Measurements from ENCODE around the gene ATP8B3. TPM values are rescaled to one million over a fixed set of nuclear protein-coding genes. Genes with fewer than 3 reads are reported as not detected.
A peak's percentile ranks its signal among the peaks of the same experiment; 100 is the strongest.

Gene ATP8B3
- total and polyA plus RNA-seq, 10 of the 15 experiments (the other 5 are each of a cell fraction or from before 2014, with no cell fraction given): 0.13 to 1.7 (median 0.52) TPM

DNA sequence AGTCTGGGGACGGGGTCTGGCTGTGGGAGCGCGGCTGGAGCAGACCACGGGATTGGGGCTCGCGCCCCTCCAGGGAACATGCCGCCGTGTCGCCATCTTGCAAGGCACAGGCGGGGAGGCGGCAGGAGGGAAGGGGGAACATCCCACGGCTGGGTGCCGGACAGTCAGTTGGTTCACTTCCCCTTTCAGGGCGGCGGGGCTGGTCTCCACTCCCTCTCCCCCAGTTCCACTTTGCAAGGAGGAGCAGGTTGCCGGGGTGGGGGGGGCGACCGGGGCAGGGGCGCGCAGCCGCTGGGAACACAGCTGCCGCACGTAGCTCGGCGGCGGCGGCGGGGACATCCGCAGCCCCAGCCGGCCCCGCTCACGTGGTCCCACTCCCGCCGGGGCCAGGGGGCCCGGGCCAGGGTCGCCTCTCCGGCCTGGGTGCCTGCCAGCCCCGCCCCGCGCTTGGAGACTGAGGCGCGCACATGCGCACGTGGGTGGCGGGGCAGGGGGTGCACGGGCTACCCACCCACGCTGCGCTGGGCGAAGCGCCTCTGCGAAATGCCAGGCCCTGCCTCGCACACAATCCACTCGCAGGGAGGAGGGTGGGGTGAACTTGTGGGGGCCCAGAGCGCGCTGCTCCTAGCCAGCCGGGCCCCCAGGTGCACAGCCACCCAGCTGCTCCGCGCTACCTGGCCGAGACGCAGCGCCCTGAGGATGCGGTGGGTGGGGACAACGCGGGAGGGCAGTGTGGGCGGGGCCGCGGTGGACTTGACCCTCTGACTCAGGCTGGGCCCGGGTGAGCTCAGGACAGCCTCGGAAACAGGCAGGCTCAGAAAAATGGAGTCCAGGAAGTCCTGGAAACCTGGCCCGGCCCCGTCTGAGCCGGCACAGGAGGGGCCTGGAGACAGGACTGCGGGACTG is 44.9 kb upstream of the ATP8B3 start (continued):
- TF ChIP-seq, protein P1, sequence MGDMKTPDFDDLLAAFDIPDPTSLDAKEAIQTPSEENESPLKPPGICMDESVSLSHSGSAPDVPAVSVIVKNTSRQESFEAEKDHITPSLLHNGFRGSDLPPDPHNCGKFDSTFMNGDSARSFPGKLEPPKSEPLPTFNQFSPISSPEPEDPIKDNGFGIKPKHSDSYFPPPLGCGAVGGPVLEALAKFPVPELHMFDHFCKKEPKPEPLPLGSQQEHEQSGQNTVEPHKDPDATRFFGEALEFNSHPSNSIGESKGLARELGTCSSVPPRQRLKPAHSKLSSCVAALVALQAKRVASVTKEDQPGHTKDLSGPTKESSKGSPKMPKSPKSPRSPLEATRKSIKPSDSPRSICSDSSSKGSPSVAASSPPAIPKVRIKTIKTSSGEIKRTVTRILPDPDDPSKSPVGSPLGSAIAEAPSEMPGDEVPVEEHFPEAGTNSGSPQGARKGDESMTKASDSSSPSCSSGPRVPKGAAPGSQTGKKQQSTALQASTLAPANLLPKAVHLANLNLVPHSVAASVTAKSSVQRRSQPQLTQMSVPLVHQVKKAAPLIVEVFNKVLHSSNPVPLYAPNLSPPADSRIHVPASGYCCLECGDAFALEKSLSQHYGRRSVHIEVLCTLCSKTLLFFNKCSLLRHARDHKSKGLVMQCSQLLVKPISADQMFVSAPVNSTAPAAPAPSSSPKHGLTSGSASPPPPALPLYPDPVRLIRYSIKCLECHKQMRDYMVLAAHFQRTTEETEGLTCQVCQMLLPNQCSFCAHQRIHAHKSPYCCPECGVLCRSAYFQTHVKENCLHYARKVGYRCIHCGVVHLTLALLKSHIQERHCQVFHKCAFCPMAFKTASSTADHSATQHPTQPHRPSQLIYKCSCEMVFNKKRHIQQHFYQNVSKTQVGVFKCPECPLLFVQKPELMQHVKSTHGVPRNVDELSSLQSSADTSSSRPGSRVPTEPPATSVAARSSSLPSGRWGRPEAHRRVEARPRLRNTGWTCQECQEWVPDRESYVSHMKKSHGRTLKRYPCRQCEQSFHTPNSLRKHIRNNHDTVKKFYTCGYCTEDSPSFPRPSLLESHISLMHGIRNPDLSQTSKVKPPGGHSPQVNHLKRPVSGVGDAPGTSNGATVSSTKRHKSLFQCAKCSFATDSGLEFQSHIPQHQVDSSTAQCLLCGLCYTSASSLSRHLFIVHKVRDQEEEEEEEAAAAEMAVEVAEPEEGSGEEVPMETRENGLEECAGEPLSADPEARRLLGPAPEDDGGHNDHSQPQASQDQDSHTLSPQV (IDR thresholded peaks at IDR 0.05): no peak
- TF ChIP-seq GABPA (IDR thresholded peaks at IDR 0.05; ENCODE audit: low read depth) (no peak), CBFB (IDR thresholded peaks at IDR 0.05; ENCODE audit: low read depth) (no peak), SUPT20H (IDR thresholded peaks at IDR 0.05; ENCODE audit: borderline replicate concordance, control insufficient read depth, low read depth, low read length) (no peak), SRF (IDR thresholded peaks at IDR 0.05; ENCODE audit: low read depth in 2 of 2, low read length in 2 of 2) (no peak), ZNF207 (IDR thresholded peaks at IDR 0.05; ENCODE audit: borderline replicate concordance) (no peak), CBX5 (IDR thresholded peaks at IDR 0.05; ENCODE audit: low read depth) (no peak), STAT1 (conservative IDR thresholded peaks at IDR 0.05) (no peak), ATF3 (IDR thresholded peaks at IDR 0.05; ENCODE audit: borderline replicate concordance, extremely low read depth, low read depth, low read length) (no peak), MAX (IDR thresholded peaks at IDR 0.05; ENCODE audit: low read depth, low read length) (peak; percentile 73; the same call in 1 of the 2 replicates), FOXK2 (IDR thresholded peaks at IDR 0.05) (no peak), BRCA1 (IDR thresholded peaks at IDR 0.05; ENCODE audit: low read depth, low read length) (no peak), USF1 (IDR thresholded peaks at IDR 0.05; ENCODE audit: borderline replicate concordance, extremely low read length, insufficient read depth, low read depth, low read length) (peak; percentile 60), TCF12 (IDR thresholded peaks at IDR 0.05; ENCODE audit: low read depth, low read length) (0 out of 2 replicates have a peak, but pooled peaks have one; percentile 36), USF2 (IDR thresholded peaks at IDR 0.05; ENCODE audit: borderline replicate concordance, low read depth, low read length) (no peak; the same call in 1 of the 2 replicates), SREBF1 (IDR thresholded peaks at IDR 0.05; ENCODE audit: low read length) (no peak), IKZF1 (conservative IDR thresholded peaks at IDR 0.05) (peak; percentile 68), SUZ12 (IDR thresholded peaks at IDR 0.05; ENCODE audit: unreplicated experiment) (no peak), SMAD5 (IDR thresholded peaks at IDR 0.05; ENCODE audit: low read depth) (no peak)
- TF ChIP-seq, protein P2, sequence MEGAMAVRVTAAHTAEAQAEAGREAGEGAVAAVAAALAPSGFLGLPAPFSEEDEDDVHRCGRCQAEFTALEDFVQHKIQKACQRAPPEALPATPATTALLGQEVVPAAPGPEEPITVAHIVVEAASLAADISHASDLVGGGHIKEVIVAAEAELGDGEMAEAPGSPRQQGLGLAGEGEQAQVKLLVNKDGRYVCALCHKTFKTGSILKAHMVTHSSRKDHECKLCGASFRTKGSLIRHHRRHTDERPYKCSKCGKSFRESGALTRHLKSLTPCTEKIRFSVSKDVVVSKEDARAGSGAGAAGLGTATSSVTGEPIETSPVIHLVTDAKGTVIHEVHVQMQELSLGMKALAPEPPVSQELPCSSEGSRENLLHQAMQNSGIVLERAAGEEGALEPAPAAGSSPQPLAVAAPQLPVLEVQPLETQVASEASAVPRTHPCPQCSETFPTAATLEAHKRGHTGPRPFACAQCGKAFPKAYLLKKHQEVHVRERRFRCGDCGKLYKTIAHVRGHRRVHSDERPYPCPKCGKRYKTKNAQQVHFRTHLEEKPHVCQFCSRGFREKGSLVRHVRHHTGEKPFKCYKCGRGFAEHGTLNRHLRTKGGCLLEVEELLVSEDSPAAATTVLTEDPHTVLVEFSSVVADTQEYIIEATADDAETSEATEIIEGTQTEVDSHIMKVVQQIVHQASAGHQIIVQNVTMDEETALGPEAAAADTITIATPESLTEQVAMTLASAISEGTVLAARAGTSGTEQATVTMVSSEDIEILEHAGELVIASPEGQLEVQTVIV (IDR thresholded peaks at IDR 0.05; ENCODE audit: borderline replicate concordance, partially characterized antibody): no peak

Measured in GM12878 (cell line).